GM18507 (cell line): ENCODE data around the gene AGAP1.

Source experiments
- DNase-seq: peaks from one replicate; pipeline ENCODE4 v3.0.0; 2011; ENCODE audit warnings: low read depth; ENCODE audit not compliant: insufficient read length; ENCODE audit errors: extremely low spot score
- FAIRE-seq: peaks from 2 replicates; lab custom pipeline; 2011; peaks lifted over from hg19 to GRCh38; lab: Jason Lieb, UNC

The AGAP1 gene

DNA sequence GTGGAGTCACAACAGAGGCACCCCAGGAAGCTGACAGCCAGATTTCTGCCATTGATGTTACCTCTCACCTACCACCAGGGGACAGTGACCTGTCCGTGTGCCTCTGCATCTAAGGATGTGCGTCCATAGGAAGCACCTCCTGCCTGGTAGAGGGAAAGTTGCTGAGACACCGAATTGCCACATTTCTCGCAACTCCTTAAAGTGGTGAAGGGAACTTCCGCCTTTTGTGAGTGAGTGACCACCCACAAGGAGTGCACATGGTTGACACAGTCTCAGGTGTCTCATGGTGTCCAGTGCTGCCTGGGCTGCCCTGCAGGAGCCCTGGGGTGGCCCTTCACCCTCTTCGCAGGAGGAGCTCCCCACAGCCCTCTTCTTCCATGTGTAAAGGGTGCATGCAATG is 472.6 kb downstream of the AGAP1 start:
- DNase-seq (no peak), FAIRE-seq (no peak)

DNA sequence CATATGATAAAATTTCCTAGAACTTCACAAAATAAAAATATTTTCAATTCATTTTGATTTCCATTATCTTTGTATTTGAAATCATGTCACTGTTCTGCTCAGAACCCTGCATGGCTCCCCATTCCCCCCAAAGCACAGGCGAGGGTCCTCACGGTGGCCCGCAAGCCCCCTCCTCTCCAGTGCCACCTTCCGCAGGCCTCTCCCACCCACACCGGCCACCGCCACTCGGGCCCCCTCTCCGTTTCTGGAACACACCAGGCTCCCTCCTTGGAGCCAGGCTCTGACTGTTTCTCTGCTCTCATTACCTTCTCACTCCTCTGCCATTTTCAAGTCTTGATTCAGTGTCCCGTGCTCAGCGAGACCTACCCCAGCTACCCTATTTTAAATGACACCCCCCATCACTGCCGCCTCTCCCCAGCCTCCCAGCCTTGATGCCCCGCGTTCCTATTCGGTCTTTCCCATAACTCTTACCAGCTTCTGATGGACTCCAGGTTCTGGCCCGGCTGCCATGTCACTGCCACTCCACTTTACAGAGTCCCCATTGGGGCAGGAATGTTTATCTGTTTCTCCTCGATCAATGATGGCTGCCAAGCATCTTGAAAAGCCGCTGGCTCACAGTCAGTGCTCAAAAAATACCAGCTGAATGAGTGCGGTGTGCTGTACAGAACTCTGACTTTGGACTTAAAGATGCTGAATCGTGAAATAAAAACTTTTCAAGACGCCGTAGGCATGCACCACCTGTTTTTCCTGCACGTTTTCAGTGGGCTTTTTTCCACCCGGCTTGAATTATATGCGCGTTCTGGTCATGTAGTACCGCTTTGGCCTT is 473.3 kb downstream of the AGAP1 start:
- FAIRE-seq (no peak), DNase-seq (no peak)

DNA sequence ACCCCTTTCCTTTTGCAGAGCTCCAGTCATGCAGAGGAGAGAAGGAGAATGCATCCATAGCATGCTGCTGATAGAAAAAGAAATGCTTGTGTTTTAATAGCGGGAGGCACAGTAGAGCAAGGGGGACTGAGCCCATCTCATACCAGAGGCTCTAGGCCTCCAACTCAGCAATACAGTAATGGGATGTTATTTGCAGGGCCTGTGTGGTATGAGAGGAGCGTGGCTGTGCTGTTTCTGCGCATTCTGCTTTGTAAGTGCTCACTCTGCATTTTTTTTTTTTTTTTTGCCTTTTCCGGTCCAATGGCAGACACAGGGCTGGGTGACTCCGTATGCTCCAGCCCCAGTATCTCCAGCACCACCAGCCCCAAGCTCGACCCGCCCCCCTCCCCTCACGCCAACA is 474.3 kb downstream of the AGAP1 start:
- no peak for DNase-seq
- no peak for FAIRE-seq

DNA sequence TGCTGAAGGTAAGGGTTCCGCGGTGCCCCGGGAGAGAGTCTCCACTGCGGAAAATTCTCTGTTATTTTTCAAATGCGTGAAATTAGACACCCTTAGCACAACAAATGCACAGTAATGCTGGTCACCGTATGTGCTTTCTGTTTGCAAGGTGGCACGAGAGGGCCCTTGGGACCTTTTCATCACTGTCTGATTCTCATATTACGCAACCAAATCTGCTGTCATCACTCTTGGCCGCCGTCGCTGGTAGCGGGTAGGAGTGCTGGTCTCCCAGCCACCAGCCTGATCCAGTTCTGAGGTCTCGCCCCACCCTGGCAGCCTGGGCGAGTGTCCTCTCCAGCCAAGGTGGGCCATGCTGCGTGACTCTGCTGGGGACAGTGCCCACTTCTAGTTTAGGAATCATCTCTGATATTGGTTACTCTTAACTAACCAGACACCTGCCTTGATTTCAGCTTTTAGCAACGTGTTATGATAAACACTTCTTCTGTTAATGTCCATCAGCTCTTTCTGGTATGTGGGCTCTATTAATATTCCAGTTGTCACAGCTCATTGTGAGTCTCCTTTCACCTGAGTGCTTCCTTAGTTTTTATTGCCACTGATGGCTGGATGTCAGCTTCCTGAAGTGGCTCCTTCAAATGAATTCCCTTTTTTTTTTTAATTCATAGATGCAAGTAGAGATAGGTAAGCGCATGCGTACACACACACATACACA is 474.9 kb downstream of the AGAP1 start:
- FAIRE-seq, result no peak
- DNase-seq, result no peak

DNA sequence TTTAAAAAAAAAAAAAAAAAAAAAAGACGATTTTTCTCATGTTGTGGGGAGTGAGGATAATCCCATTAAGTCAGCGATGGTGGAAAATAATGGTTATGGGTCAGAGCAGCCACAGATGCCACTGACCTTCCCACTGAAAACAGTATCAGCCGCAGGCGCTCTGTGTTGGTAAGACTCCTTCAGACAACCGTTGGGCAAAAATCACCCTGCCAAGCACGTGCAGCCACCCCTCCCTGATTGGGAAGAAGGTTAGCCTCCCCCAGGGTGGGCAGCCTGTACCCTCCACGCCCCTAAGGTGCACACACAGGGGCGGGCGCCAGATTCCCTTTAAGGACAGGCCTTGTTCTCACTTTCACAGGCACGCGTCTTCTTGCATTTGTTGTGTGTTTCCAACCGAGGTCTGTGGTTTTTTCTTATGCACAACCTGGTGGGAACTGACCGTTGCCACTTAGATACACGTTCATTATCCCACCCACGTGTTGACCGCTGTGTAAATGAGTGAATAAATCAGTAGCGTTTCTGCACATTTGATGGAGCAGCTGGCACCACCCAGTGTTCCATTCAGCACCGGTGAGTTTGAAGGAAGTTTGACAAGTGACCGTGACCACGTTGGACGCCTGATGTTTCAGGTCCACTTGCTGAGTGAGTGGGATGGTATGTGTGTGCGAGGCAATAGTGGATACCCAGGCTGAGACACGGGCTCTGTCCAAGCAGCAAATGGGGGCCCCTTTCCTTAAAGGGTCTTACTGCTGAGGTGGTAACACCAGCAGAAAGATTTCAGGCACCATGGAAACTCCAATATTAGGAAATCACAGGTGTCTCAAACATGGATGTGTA is 476.6 kb downstream of the AGAP1 start:
- DNase-seq, result no peak
- FAIRE-seq, result no peak

DNA sequence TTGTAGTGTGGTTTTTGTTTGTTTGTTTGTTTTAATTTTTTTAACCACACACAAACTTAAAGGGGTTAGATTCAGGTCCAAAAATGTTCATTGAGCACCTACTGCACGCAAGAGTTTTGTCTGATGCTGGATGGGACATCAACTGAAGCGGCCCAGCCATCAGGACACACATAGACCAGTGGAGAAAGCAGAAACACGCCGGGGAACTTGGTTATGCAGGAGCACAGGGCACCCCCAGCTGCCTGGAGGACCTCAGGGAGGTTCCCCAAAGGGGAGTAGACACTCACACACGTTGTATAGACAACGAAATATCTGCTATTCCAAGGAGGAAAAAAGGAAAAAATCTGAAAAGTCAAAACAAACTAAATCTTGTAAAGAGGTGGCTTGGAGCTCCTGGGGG is 482.7 kb downstream of the AGAP1 start:
- DNase-seq (no peak), FAIRE-seq (no peak)

DNA sequence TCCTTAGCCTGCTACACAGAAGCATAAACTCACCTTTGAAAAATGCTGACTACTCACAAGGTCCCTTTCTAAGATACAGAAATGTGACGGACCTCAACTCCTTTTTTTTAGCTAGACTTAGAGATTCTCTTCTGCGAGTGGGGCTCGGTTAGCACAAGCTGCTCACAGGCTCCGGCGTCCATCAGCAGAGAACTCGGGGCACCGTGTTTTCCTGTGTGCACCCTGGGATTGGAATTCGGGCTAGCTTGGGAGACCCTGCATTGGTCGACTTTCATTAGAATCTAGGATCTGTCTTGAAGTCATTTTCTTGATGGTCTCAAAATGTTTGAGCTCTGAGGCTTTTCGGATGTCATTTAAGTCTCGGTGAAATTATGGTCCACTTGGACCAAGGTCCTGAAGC is 483.1 kb downstream of the AGAP1 start:
- DNase-seq (no peak), FAIRE-seq (no peak)

DNA sequence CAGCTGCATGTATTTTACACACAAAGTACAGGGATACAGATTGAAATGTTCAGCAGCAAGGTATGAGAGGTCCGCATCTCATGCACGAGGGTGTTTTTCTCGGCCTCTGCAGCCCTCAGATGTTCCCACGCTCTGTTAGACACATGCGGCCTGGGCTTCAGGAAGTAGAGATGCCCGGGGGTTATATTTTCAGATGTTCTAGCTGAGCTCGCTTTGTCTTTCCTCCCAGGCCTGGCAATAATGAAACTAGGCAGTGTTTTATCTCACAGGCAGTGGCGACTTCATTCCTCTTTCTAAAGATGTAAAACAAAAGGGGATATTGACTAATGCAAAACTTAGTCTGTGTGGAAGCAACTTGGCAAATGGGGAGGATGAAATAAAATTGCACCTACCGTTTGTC is 483.6 kb downstream of the AGAP1 start:
- FAIRE-seq (no peak), DNase-seq (no peak)

DNA sequence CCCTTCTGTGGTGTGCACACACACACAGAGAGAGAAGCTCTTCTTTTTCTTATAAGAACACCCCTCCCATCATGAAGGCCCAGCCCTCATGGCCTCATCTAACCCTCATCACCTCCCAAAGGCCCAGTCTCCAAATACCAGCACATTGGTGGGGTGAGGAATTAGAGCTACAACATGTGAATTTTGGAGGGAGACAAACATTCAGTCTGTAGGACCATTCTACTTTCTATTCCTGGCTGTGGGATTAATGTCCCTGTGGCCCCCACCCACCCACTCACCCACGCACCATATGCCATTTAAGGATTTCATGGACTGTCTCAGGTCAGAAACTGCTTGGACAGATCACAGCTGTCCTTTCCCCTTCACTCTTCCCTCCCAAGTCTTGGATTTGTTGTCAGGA is 484.2 kb downstream of the AGAP1 start:
- FAIRE-seq (no peak), DNase-seq (no peak)

DNA sequence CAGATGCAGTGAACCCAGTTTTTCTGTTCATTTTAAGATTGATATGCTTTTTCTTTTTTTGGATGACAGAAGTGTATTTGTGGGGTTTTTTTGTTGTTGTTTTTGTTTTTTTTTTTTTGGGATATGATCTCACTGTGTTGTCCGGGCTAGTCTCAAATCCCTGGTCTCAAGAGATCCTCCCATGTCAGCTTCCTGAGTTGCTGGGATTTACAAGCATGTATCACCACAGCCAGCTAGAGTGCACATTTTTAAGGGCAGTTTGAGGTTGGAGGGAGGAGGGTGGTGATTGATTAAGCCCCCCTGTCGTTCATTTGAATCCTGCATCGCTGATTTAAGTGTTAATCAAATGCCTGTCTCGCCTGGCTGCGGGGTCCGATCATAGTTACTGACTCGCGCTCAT is 485.2 kb downstream of the AGAP1 start:
- FAIRE-seq (no peak), DNase-seq (no peak)

DNA sequence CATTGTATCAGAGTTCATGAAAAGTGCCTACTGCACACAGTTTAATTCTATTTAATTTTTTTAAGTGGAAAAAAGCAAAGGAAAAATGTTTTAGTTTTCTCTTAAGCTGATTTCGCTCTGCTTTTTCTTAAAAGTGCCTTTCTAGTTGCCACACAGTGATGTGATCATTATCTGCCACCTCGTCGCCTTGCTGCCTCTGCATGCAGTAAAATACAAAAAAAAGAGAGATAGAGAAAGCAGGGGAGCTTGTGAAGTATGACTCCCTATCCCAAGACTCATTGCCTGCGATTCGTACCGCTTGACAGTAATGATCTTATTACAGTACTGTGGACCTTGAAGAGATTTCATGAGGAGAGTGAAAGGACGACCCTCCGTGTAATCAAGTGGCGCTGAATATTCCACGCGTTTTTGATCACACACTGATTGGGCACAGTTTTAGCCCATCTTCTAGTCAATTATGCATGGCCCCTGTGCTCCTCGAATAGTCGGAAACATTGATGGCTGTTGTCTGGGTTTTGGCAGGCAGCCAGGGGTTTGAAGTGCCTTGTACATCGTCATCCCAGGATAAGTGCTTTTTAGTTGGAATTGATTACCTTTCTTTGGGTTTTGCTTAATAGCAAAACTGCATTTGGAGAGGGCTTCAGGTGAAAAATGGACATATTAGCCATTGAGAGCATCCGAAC is 486.1 kb downstream of the AGAP1 start:
- FAIRE-seq, result no peak
- no peak for DNase-seq

DNA sequence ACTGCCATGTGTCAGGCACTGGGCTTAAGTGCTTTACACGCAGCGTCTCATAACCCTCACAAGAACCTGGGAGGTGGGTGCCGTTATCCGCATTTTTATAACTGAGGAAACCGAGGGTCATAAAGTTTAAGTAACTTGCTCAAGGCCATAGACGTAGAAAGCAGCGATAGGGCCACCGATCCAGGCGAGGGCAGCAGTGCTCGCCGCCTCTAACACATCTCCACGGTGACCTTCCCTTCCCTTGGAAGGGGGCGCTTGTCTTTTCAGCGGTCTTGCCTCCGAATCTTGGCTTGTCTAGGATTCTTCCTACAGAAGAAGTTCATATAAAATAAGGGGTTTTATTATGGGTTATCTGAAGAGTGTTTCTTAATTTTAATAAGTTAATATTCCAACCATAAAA is 487.8 kb downstream of the AGAP1 start:
- no peak for FAIRE-seq

DNA sequence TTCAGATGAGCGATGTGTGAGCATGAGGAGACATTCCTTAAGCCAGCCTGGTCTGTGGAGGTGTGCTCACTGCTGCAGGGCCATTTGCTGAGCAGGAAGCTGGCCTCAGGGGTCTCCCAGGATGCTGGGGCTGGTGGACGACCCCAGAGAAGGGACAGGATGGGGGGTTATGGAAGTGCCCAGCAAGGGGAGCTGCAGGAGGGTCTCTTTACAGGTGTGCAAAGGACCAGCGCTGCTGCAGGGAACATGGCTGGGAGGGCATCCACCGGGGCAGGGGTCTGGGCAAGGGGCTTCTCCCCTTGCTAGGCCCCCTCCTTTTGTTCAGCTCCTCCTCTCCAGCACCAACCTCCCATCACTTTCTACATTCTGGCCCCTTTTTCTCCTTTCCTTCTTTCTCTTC is 489.2 kb downstream of the AGAP1 start:
- FAIRE-seq, result no peak
- DNase-seq, result no peak

More for the DNA sequence above, 487.8 kb downstream of the AGAP1 start:
- no peak for DNase-seq

DNA sequence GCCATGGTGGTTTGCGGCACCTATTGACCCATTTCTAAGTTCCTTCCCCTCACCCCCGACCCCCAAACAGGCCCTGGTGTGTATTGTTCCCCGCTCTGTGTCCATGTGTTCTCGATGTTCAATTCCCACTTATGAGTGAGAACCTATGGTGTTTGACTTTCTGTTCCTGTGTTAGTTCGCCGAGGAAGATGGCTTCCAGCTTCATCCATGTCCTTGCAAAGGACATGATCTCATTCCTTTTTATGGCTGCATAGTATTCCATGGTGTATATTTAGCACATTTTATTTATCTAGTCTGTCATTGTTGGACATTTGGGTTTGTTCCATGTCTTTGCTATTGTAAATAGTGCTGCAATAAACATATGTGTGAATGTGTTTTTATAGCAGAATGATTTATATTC is 490.7 kb downstream of the AGAP1 start:
- FAIRE-seq (no peak), DNase-seq (no peak)

DNA sequence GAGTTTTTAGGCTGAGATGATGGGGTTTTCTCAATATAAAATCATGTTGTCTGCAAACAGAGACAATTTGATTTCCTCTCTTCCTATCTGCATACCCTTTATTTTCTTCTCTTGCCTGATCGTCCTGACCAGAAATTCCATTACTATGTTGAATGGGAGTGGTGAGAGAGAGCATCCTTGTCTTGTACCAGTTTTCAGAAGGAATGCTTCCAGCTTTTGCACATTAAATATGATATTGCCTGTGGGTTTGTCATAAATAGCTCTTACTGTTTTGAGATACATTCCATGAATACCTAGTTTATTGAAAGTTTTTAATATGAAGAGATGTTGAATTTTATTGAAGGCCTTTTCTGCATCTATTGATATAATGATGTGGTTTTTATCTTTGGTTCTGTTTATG is 492.5 kb downstream of the AGAP1 start:
- no peak for FAIRE-seq
- DNase-seq, result no peak

DNA sequence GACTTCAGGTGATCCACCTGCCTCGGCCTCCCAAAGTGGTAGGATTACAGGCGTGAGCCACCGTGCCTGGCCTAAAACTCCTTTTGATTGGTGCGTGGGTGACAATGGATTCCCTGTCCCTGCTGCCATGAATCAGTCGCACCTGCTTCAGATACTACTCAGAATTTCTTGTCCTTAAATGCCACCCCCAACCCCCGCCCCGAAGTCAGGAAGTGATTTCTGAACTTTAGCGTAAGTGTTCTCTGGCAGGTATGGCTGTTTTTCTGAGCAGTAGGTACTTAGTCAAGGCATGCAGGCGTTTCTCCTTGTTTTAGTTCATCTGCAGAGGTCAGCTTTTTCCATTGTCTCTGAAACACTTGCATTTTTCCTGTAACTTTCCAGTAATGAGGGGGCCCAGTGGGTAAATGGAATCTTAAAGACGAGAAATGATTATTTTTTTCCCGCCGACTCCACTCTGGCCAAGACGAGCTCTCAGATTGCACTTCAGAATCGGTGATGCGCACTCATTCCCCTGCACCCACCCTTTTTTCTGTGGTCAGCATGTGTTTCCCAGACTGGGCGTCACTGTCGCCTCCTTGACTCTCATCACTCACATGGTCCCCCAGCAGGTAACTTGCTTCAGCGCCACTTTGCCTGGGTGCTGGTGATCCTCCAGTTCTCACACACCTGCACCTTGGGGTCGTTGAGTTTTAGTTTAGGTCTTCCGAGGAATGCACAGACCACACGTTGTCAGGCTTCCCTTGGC is 494.6 kb downstream of the AGAP1 start:
- DNase-seq (no peak), FAIRE-seq (no peak)

DNA sequence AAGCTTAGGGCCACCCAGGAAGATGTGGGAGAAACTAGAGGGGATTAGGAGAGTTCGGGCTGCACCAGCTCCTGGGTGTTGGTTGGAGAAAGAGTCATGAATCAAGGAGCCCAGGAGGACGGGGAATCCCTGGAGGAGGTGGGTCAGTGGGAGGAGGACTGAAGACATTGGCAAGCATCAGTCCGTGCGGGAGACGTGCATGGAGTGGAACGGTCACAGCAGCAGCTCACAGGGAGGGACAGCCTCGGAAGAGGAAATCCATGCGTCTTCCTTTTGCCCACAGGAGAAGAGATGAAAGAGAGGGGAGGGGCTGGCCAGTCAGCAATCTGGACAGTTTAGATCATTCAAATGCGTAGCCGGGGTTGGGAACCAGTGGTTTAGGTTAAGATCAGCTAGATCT is 495.7 kb downstream of the AGAP1 start:
- no peak for FAIRE-seq

DNA sequence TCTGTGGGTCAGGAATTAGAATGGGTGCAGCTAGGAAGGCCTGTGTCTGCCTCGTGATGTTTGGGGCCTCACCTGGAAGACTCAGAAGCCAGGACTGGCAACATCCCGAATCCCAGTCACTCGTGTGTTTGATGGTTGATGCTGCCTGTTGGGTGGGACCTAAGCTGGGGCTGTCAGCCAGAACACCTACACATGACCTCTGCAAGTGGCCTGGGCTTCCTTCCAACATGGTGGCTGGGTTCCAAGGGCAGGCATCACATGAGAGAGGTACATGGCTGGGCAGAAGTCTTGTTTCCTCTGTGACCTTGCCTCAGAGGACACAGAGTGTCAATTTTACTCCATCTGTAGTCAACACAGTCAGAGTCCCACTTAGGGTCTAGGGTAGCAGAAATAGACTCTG is 496.5 kb downstream of the AGAP1 start:
- DNase-seq (no peak), FAIRE-seq (no peak)

More for the DNA sequence above, 495.7 kb downstream of the AGAP1 start:
- DNase-seq, result no peak

DNA sequence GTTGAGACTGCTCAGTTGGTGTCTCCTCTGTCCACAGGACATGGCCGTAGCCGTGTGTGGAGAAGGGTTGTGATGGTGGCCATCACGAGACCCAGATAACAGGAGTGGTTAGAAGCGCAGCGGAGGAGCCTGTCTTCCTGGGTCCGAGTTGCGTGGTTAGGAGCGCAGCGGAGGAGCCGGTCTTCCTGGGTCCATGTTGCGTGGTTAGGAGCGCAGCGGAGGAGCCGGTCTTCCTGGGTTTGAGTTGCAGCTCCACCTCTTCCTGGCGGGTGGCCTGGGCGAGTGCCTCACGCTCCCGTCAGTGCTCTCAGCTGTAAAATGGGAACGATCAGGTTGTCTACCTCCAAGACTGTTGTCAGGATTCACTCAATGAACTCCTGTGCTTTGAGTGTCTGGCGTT is 498.2 kb downstream of the AGAP1 start:
- DNase-seq (no peak), FAIRE-seq (no peak)
